ENCODE measurements around the gene TBC1D10A.
A peak's percentile ranks its signal among the peaks of the same experiment; 100 is the strongest.

Gene TBC1D10A

DNA sequence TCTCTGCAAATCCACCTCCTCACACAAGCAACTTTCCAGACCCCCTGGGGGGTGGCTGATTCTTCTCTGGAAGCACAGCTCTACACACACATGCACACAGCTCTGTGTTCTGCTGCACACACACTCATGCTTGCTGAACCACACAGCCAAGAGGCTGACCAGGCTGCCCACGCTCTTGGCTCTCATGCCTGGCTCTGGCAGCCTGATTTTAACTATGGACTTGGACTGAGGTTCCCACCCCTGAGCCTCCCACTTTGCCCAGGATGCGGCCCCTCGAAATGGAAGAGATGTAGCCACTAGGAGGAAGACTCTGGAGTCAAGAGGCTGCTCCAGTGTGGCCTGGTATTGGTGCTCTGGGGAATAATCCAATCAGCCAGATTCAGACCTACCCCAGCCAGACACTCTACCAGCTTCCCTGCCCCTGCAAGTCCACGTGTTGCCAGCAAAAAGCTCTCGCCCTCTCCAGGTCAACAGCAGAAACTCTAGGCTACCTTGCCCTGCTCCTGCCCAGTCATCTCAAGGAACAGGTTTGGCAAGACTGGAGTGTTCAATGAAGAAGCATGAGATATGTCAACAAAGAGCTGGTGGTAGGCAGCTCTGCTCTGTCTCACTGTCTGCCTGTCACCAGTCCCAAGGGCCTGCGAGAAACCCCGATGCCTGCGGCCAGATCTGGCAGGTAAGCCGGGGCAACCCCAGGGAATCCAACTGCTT, 28.6 kb downstream of the TBC1D10A start:
- Histone ChIP-seq H3K9me3 (ENCODE audit: severe bottlenecking) (no peaks in the 10 kb centered on the region), H3K4me1 (ENCODE audit: insufficient read depth, poor library complexity, severe bottlenecking) (peaks cover 22% of the 10 kb centered on the region), H3K36me3 (ENCODE audit: low read depth) (peaks cover 44% of the 10 kb centered on the region), H3K4me3 (ENCODE audit: severe bottlenecking) (no peak overlapping the region), H3K27ac (ENCODE audit: poor library complexity, severe bottlenecking) (no peak overlapping the region), H3K27me3 (ENCODE audit: insufficient read depth, poor library complexity, severe bottlenecking) (no peaks in the 10 kb centered on the region)
- DNase-seq (ENCODE audit: low spot score) (no peak), ATAC-seq (ENCODE audit: low read depth) (peak; percentile 39; the same call in 2 of the 3 replicates)
- no peak for TF ChIP-seq CTCF (IDR thresholded peaks at IDR 0.05; ENCODE audit: poor library complexity, severe bottlenecking)

GRCh38 chr22:30297276-30297990, 29.3 kb downstream of the TBC1D10A start:
- H3K27ac ChIP-seq (ENCODE audit: poor library complexity, severe bottlenecking), result no peak overlapping the region
- DNase-seq (ENCODE audit: low spot score) (no peak), ATAC-seq (ENCODE audit: low read depth) (no peak)
- H3K9me3 ChIP-seq (ENCODE audit: severe bottlenecking), result no peaks in the 10 kb centered on the region
- H3K4me3 ChIP-seq (ENCODE audit: severe bottlenecking), result no peak overlapping the region
- no peaks in the 10 kb centered on the region for H3K27me3 ChIP-seq (ENCODE audit: insufficient read depth, poor library complexity, severe bottlenecking)
- H3K36me3 ChIP-seq (ENCODE audit: low read depth), result peaks cover 42% of the 10 kb centered on the region
- no peak for TF ChIP-seq CTCF (IDR thresholded peaks at IDR 0.05; ENCODE audit: poor library complexity, severe bottlenecking)
- peaks cover 15% of the 10 kb centered on the region for H3K4me1 ChIP-seq (ENCODE audit: insufficient read depth, poor library complexity, severe bottlenecking)

DNA sequence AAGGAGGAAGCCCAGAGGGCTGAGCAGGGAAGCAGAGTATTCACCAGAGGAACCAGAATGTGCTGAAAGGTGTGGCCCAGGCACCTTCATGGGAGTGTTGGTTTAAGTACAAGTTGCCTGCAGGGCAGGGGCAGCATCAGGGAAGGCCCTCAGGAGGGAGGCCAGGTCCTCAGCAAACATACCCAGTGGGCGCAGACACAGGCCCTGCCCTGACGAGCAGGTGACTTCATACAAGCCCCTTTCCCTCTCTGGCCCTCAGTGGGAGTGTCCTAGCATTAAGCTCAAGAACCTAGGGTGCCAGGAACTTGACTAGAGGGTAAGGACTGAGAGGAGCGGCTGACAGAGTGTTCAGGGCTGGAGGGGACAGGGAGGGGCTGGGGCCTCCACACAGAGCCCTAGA, 29.9 kb downstream of the TBC1D10A start:
- ATAC-seq (ENCODE audit: low read depth), result no peak
- Histone ChIP-seq H3K27ac (ENCODE audit: poor library complexity, severe bottlenecking) (no peak overlapping the region), H3K4me1 (ENCODE audit: insufficient read depth, poor library complexity, severe bottlenecking) (peaks cover 9% of the 10 kb centered on the region), H3K36me3 (ENCODE audit: low read depth) (peaks cover 42% of the 10 kb centered on the region), H3K9me3 (ENCODE audit: severe bottlenecking) (no peaks in the 10 kb centered on the region), H3K4me3 (ENCODE audit: severe bottlenecking) (no peak overlapping the region), H3K27me3 (ENCODE audit: insufficient read depth, poor library complexity, severe bottlenecking) (no peaks in the 10 kb centered on the region)
- no peak for TF ChIP-seq CTCF (IDR thresholded peaks at IDR 0.05; ENCODE audit: poor library complexity, severe bottlenecking)
- no peak for DNase-seq (ENCODE audit: low spot score)

GRCh38 chr22:30296324-30296723, 30.4 kb downstream of the TBC1D10A start:
- no peaks in the 10 kb centered on the region for H3K9me3 ChIP-seq (ENCODE audit: severe bottlenecking)
- no peak for TF ChIP-seq CTCF (IDR thresholded peaks at IDR 0.05; ENCODE audit: poor library complexity, severe bottlenecking)
- no peak overlapping the region for H3K27ac ChIP-seq (ENCODE audit: poor library complexity, severe bottlenecking)
- H3K4me3 ChIP-seq (ENCODE audit: severe bottlenecking), result no peak overlapping the region
- H3K36me3 ChIP-seq (ENCODE audit: low read depth), result peaks cover 41% of the 10 kb centered on the region
- H3K27me3 ChIP-seq (ENCODE audit: insufficient read depth, poor library complexity, severe bottlenecking), result no peaks in the 10 kb centered on the region
- H3K4me1 ChIP-seq (ENCODE audit: insufficient read depth, poor library complexity, severe bottlenecking), result peaks cover 7% of the 10 kb centered on the region
- ATAC-seq (ENCODE audit: low read depth) (no peak), DNase-seq (ENCODE audit: low spot score) (no peak)

DNA sequence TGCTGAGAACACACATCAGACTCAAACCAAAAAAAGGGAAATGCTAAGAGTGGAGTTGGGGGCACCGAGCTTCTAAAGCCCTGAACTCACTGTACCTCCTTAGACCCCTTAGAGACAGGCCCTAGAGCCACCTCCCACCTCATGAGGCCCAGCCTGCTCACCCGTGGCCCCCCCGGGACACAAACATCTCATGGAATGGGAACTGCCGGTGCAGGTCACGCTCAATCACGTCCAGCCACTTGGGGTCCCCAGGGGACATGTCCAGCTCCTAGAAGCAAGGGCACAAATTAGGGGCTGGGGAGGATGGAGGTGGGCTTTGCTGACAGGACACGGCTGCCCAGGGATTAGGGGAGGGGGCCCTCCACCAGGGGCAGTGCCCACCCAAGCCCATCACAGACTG, 31.2 kb downstream of the TBC1D10A start:
- Histone ChIP-seq H3K27me3 (ENCODE audit: insufficient read depth, poor library complexity, severe bottlenecking) (no peaks in the 10 kb centered on the region), H3K27ac (ENCODE audit: poor library complexity, severe bottlenecking) (no peak overlapping the region), H3K9me3 (ENCODE audit: severe bottlenecking) (no peaks in the 10 kb centered on the region), H3K36me3 (ENCODE audit: low read depth) (peaks cover 37% of the 10 kb centered on the region), H3K4me3 (ENCODE audit: severe bottlenecking) (no peak overlapping the region), H3K4me1 (ENCODE audit: insufficient read depth, poor library complexity, severe bottlenecking) (peaks cover 14% of the 10 kb centered on the region)
- TF ChIP-seq CTCF (IDR thresholded peaks at IDR 0.05; ENCODE audit: poor library complexity, severe bottlenecking), result no peak
- ATAC-seq (ENCODE audit: low read depth) (no peak), DNase-seq (ENCODE audit: low spot score) (no peak)

Data from RWPE2 (cell line).